ENCODE measurements around the gene PPP1R18.

Gene PPP1R18

GRCh38 chr6:30654798-30655742, 31.4 kb downstream of the PPP1R18 start:
- Histone ChIP-seq H3K27me3 (ENCODE audit: control insufficient read depth, insufficient read depth, low read length) (no peaks in the 10 kb centered on the region), H3K79me2 (no peaks in the 10 kb centered on the region), H3K9me3 (ENCODE audit: control insufficient read depth, low read length) (no peaks in the 10 kb centered on the region), H3K4me1 (no peaks in the 10 kb centered on the region), H3K4me3 (ENCODE audit: low read depth, low read length) (no peak overlapping the region), H2AFZ (no peak overlapping the region), H3K9ac (no peak overlapping the region), H3K27ac (no peak overlapping the region), H3K4me2 (ENCODE audit: low read length) (no peak overlapping the region), H3K36me3 (ENCODE audit: control insufficient read depth, insufficient read depth, low read length) (no peaks in the 10 kb centered on the region)
- no peak for TF ChIP-seq CTCF (IDR thresholded peaks at IDR 0.05)

- TF ChIP-seq CTCF (IDR thresholded peaks at IDR 0.05): no peak
- Histone ChIP-seq H3K4me3 (ENCODE audit: low read depth, low read length) (no peak overlapping the region), H3K9me3 (ENCODE audit: control insufficient read depth, low read length) (no peaks in the 10 kb centered on the region), H3K79me2 (peaks cover 18% of the 10 kb centered on the region), H3K27ac (no peak overlapping the region), H3K4me1 (peaks cover 5% of the 10 kb centered on the region), H3K4me2 (ENCODE audit: low read length) (no peak overlapping the region), H3K27me3 (ENCODE audit: control insufficient read depth, insufficient read depth, low read length) (no peaks in the 10 kb centered on the region), H2AFZ (no peak overlapping the region), H3K9ac (no peak overlapping the region), H3K36me3 (ENCODE audit: control insufficient read depth, insufficient read depth, low read length) (no peaks in the 10 kb centered on the region)
Measured at GRCh38 chr6:30651143-30651542, 35.3 kb downstream of the PPP1R18 start.

DNA sequence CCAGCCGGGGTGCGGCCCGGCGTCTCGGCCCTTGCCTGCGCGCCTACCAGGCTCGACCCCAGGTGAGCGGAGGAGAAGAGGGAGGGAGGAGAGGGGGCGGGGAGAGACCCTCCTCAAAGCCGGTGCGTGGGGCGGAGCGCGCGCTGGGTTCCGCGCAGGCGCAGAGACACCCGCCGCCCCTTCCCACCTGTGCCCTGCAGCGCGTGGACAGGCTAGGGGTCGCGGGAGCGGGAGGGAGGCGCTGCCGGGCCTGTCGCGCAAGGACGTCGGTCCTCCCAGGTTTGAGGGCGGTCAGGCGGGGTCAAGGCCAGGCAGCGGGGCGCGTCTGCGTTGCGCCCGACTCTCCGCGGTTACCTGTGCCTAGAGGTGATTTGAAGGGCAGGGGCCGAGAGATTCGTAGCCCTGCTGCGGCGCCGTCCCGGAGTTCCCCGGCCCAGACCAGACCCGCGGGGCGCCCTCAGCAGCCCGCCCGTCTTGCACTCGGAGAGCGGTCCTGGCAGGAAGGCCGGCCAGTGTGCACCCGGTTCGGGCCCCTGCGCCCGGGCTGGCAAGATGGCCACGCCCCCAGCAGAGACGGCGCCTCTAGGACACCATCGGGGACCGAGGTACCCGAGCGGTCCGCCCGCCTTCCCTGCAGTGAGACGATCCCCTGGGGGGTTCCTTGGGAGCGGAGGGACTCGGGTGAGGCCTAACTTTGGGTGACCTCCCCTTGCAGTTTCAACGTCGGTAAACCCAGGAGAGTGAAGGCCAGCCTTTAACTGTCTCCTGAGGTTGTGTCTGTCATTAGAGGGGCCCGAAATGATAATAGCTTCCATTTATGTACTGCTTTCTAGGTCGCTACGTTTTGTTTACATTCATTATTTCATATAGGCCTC, 39.0 kb downstream of the PPP1R18 start:
- Histone ChIP-seq H3K79me2 (peaks cover 25% of the 10 kb centered on the region), H3K9me3 (ENCODE audit: control insufficient read depth, low read length) (no peaks in the 10 kb centered on the region), H3K4me3 (ENCODE audit: low read depth, low read length) (peak overlapping the region; percentile 96), H3K27me3 (ENCODE audit: control insufficient read depth, insufficient read depth, low read length) (no peaks in the 10 kb centered on the region), H3K36me3 (ENCODE audit: control insufficient read depth, insufficient read depth, low read length) (no peaks in the 10 kb centered on the region), H3K9ac (peak overlapping the region; percentile 93), H3K4me1 (peaks cover 9% of the 10 kb centered on the region), H3K27ac (peak overlapping the region; percentile 95), H3K4me2 (ENCODE audit: low read length) (peak overlapping the region; percentile 70), H2AFZ (peak overlapping the region; percentile 100)
- no peak for TF ChIP-seq CTCF (IDR thresholded peaks at IDR 0.05)

DNA sequence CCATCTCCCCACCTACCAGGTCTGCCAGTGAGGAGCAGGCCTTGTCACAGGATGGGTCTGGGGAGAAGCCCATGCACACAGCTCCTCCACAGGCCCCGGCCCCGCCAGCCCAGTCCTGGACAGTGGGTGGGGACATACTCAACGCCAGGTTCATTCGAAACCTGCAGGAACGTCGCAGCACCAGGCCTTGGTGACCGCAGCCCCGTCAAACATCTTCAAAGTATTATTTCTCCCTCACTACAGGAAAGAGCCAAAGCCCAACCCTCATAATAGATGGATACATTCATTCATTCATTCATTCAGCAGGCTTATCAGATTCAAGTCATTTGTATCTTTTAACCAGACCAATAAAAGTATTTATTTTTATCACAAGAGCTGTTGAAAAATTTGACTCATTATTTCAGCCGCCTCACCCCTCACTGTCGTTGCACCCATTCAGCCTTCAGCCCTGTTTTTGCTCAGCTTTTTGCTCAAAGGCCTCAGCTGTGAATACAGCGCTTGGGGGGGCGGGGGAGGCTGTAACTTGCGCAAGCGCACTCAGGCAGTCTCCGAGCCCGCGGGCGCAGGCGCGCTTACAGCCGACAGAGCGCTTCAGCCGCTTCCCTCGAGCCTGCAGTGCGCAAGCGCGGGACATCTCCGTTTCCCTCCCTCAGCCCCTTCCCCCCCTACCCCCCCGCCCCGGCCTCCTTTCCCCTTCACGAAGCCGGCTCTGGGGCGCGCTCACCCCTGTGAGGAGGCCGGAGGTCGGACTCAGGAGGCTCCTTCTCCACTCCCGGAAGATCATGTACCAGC, 39.8 kb downstream of the PPP1R18 start, which contains the start of gene C6orf136:
Gene C6orf136 (plus strand): TSS at position 684 of the 792 bp plus-strand sequence. CDS start 99 bp downstream, at position 783.
- Histone ChIP-seq H3K9me3 (ENCODE audit: control insufficient read depth, low read length) (no peaks in the 10 kb centered on the region), H3K9ac (peak within 1 kb of the TSS; percentile 93), H3K79me2 (peaks cover 30% of the 10 kb centered on the region), H2AFZ (peak within 1 kb of the TSS; percentile 100), H3K36me3 (ENCODE audit: control insufficient read depth, insufficient read depth, low read length) (no peaks in the 10 kb centered on the region), H3K4me3 (ENCODE audit: low read depth, low read length) (peak within 1 kb of the TSS; percentile 96), H3K4me2 (ENCODE audit: low read length) (peak within 1 kb of the TSS; percentile 70), H3K27me3 (ENCODE audit: control insufficient read depth, insufficient read depth, low read length) (no peaks in the 10 kb centered on the region), H3K27ac (peak within 1 kb of the TSS; percentile 95), H3K4me1 (peaks cover 9% of the 10 kb centered on the region)
- TF ChIP-seq CTCF (IDR thresholded peaks at IDR 0.05): no peak

Measured in parathyroid adenoma (tissue), 2 donors.